PFSK-1 (cell line): Measurements from ENCODE around the gene ADCY7.

Source experiments
- FOXP2 ChIP-seq: optimal IDR thresholded peaks from 2 replicates; pipeline ENCODE3; 2011; ENCODE audit warnings: borderline replicate concordance, control low read depth, inconsistent platforms; ENCODE audit not compliant: insufficient read depth; ENCODE audit errors: extremely low read length, extremely low read depth
- POLR2AphosphoS5 ChIP-seq: IDR thresholded peaks from 2 replicates; pipeline ENCODE4 v1.6.1; 2012; ENCODE audit warnings: low read depth, mild to moderate bottlenecking, control low read depth, low read length, moderate library complexity
- REST ChIP-seq, 2 experiments: IDR thresholded peaks; 2 replicates each; pipeline versions ENCODE4 v1.6.1 to v1.8.0; 2011 to 2012; ENCODE audit warnings: low read depth in 2 of 2, low read length in 2 of 2, control low read depth in 1 of 2, inconsistent platforms in 1 of 2, mild to moderate bottlenecking in 1 of 2, moderate library complexity in 1 of 2; ENCODE audit not compliant: insufficient read depth in 1 of 2
- SIN3A ChIP-seq: IDR thresholded peaks from 2 replicates; pipeline ENCODE4 v1.6.1; 2012; ENCODE audit warnings: mild to moderate bottlenecking, low read length, moderate library complexity, borderline replicate concordance; ENCODE audit not compliant: insufficient read depth
- TAF1 ChIP-seq: IDR thresholded peaks from 2 replicates; pipeline ENCODE4 v1.6.1; 2012; ENCODE audit warnings: low read length, control low read depth, borderline replicate concordance; ENCODE audit not compliant: insufficient read depth

The ADCY7 gene

GRCh38 chr16:50310308-50311133, 44.2 kb downstream of the ADCY7 start:
- TF ChIP-seq SIN3A (no peak), REST (IDR thresholded peaks at IDR 0.05; ENCODE audit: insufficient read depth in 1 of 2, low read depth in 2 of 2, low read length in 2 of 2) (no peak), FOXP2 (no peak), TAF1 (no peak), POLR2AphosphoS5 (no peak)

GRCh38 chr16:50311134-50311528, 44.8 kb downstream of the ADCY7 start:
- peak; percentile 26; the same call in 1 of the 2 replicates for TF ChIP-seq POLR2AphosphoS5
- TF ChIP-seq TAF1: no peak
- TF ChIP-seq REST (IDR thresholded peaks at IDR 0.05; ENCODE audit: insufficient read depth in 1 of 2, low read depth in 2 of 2, low read length in 2 of 2): no peak
- TF ChIP-seq SIN3A: no peak

- TF ChIP-seq REST (IDR thresholded peaks at IDR 0.05; ENCODE audit: insufficient read depth in 1 of 2, low read depth in 2 of 2, low read length in 2 of 2) (no peak), FOXP2 (no peak), POLR2AphosphoS5 (no peak), TAF1 (no peak)
These were observed 45.6 kb downstream of the ADCY7 start for GRCh38 chr16:50311891-50312501.

- TF ChIP-seq REST (IDR thresholded peaks at IDR 0.05; ENCODE audit: insufficient read depth in 1 of 2, low read depth in 2 of 2, low read length in 2 of 2) (no peak), FOXP2 (peak; percentile 82)
These were observed 47.5 kb downstream of the ADCY7 start for GRCh38 chr16:50313596-50314478.
